ENCODE measurements around the gene IGSF3. TPM values are rescaled to one million over a fixed set of nuclear protein-coding genes. Genes with fewer than 3 reads are reported as not detected.

IGSF3 gene
- total RNA-seq, 1 donor from 2014 or later = 7.2 TPM

DNA sequence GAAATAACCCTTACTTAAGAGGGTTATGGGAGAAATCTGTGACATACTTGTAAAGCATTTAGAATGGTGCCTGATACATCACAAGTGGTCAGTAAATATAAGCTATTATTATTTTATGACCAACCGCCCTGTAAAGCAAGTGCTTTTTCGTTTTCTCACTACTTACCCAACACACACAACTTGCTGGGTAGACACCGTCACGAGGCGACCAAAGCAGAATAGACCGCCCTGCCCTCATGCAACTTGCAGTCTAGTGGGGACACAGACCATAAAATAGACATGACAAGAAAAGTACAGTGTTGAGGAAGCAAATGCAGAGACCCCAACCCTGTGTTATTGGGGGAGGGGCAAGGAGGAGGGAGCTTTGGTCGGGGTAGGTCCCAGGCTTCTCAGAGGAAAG, 744 bp upstream of the IGSF3 start:
- Mint-ChIP-seq H3K4me3 (peak overlapping the region; percentile 66), H3K4me1 (peaks cover 18% of the 10 kb centered on the region), H3K27me3 (peaks cover 41% of the 10 kb centered on the region), H3K9me3 (no peaks in the 10 kb centered on the region), H3K36me3 (ENCODE audit: low read depth) (no peaks in the 10 kb centered on the region), H3K27ac (no peak overlapping the region)
- DNase-seq (no peak), ATAC-seq (ENCODE audit: low read depth) (no peak)
- TF ChIP-seq, protein P1, sequence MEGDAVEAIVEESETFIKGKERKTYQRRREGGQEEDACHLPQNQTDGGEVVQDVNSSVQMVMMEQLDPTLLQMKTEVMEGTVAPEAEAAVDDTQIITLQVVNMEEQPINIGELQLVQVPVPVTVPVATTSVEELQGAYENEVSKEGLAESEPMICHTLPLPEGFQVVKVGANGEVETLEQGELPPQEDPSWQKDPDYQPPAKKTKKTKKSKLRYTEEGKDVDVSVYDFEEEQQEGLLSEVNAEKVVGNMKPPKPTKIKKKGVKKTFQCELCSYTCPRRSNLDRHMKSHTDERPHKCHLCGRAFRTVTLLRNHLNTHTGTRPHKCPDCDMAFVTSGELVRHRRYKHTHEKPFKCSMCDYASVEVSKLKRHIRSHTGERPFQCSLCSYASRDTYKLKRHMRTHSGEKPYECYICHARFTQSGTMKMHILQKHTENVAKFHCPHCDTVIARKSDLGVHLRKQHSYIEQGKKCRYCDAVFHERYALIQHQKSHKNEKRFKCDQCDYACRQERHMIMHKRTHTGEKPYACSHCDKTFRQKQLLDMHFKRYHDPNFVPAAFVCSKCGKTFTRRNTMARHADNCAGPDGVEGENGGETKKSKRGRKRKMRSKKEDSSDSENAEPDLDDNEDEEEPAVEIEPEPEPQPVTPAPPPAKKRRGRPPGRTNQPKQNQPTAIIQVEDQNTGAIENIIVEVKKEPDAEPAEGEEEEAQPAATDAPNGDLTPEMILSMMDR (IDR thresholded peaks at IDR 0.05) = no peak
- intact Hi-C loops (cut with micrococcal nuclease) = loop anchor here (5.0 kb wide), 1 partner anchor 389 kb away; no protein-coding TSS in a partner anchor
- ChIA-PET POLR2A (no interaction called here), CTCF (interaction anchor here (1.3 to 1.6 kb wide), 2 partner anchors 94 to 182 kb away, joined by 3 to 4 read pairs; no protein-coding TSS in a partner anchor)

DNA sequence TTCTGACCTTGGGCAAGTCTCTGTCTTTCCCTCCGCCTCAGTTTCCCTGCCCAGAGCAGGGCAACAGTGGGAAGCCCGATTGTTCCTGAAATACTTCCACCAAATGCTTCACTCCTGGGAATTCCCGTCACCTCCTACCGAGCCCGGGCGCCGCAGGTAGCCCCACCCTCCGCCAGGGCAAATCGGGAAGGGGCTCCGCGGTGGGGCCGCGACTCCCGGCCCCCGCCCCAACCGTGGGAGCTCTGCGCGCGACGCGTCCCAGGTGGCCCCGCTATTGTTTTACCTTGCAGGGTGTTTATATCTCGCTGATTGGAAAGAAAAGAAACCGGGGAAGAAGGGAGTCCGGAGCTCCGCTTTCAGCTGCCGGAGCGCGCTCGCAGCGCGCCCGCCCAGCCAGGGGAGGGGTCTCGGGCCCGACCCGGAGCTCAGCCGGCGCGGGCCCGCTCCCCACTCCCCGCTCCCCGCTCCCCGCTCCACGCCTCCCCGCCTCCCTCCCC, 407 bp downstream of the IGSF3 start:
- ChIA-PET POLR2A (no interaction called here), CTCF (interaction anchor here (1.3 kb wide), 1 partner anchor 93 kb away, joined by 4 read pairs; no protein-coding TSS in a partner anchor)
- Mint-ChIP-seq H3K4me1 (peaks cover 15% of the 10 kb centered on the region), H3K9me3 (no peaks in the 10 kb centered on the region), H3K4me3 (peak overlapping the region; percentile 83), H3K27me3 (peaks cover 39% of the 10 kb centered on the region), H3K36me3 (ENCODE audit: low read depth) (no peaks in the 10 kb centered on the region), H3K27ac (no peak overlapping the region)
- intact Hi-C loops (cut with micrococcal nuclease) = loop anchor here (5.0 kb wide), 1 partner anchor 390 kb away; no protein-coding TSS in a partner anchor
- DNase-seq (no peak), ATAC-seq (ENCODE audit: low read depth) (peak; percentile 5)
- TF ChIP-seq, protein P1 (IDR thresholded peaks at IDR 0.05) = no peak

DNA sequence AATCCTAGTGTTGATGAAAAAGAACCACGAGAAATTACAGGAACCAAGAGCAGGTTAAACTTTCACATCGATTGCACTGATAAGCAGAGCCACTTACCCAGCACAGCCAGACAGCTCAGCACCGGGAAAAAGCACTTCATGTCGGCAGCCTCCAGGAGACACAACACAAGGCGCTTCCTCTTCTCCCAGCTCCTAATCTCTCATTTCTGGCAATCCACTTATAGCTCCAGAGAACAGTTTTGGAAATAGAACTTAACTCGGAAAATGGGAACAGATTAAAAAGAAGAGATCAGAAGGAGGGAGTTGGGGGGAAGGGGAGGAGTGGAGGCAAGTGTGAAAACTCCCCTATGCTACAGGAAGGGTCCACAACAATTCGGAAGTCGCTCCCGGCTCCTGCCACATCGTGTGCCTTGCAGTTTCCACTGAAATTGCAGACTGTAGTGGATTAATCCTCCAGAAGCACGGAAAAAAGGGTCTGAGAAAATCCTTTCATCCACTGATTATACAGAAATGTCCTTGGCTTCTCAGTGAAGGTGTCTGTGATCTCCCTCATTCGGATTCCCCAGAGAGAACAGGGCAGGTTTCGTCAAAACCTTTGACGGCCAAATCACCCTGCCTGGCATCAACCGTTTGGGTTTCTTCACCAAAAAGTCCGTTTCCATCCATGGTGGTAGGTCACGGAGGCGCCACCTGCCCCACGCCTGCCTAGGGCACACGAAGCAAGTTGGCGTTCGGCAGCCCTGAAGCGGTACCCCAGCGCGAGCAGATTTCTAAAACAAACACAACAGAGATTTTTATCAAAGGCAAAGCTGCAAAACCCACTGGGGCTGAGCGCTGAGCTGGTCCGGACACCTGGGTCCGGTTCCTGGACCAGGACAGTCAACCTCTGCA, 1.1 kb downstream of the IGSF3 start:
- CTCF ChIA-PET = no interaction called here
- Mint-ChIP-seq H3K9me3 (no peaks in the 10 kb centered on the region), H3K4me3 (peak overlapping the region; percentile 83), H3K27me3 (peaks cover 39% of the 10 kb centered on the region), H3K27ac (no peak overlapping the region), H3K36me3 (ENCODE audit: low read depth) (no peaks in the 10 kb centered on the region), H3K4me1 (peaks cover 15% of the 10 kb centered on the region)
- DNase-seq = no peak
- intact Hi-C loops (cut with micrococcal nuclease) = loop anchor here (5.0 kb wide), 1 partner anchor 391 kb away; no protein-coding TSS in a partner anchor
- POLR2A ChIA-PET = no interaction called here
- TF ChIP-seq, protein P1 (IDR thresholded peaks at IDR 0.05) = no peak
- no peak for ATAC-seq (ENCODE audit: low read depth)

DNA sequence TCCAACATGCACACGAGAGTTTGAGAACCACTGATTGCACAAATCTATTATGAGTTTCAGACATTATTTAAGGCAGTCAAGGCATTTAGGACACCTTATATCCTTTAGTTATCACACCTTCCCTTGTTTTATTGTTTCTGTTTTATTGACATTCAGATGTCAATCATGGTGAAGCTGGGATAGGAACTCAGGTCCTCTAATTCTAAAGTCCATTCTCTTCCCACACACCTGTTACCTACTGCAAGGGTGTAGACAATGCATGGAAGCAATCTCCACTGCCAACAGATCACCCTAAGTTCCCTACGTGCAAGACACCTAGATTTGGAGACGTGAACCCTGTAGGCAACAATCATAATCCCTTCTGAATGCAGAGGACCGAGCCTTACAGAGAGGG, 2.6 kb downstream of the IGSF3 start:
- H3K4me3 Mint-ChIP-seq = no peak overlapping the region
- H3K4me1 Mint-ChIP-seq = peaks cover 15% of the 10 kb centered on the region
- no peaks in the 10 kb centered on the region for H3K36me3 Mint-ChIP-seq (ENCODE audit: low read depth)
- intact Hi-C loops (cut with micrococcal nuclease) = loop anchor here (5.0 kb wide), 1 partner anchor 392 kb away; no protein-coding TSS in a partner anchor
- POLR2A ChIA-PET = no interaction called here
- H3K9me3 Mint-ChIP-seq = no peaks in the 10 kb centered on the region
- ATAC-seq (ENCODE audit: low read depth) (no peak), DNase-seq (no peak)
- peaks cover 36% of the 10 kb centered on the region for H3K27me3 Mint-ChIP-seq
- CTCF ChIA-PET = no interaction called here
- TF ChIP-seq, protein P1 (IDR thresholded peaks at IDR 0.05) = no peak
- H3K27ac Mint-ChIP-seq = no peak overlapping the region

DNA sequence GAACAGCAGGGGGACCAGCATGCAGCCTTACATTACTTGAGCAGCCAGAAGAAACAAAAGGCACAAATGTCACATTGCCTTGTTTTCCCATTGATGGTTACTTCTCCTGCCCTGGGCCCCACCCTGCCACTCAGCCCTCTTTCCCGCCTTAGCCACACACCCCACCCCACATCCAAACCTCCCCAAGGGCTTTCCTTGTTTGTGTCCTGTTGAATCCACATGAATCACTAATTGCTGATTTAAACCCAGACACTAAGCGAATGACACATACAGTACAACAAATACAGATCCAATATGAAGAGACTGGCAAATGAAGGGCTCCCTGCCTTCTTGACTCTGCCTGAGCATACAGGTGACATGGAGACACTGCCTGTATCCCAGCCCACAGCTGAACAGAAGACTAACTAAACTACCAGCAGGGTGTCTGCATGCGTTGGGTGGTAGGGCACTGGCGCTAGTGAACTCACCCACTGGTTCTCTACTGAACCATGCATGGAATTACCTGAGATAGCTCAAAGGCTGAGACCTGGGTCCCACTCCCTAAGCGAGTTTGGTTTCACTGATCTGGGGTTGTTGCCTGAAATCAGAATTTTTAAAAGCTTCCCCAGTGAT, 3.1 kb downstream of the IGSF3 start:
- no peak overlapping the region for H3K27ac Mint-ChIP-seq
- H3K36me3 Mint-ChIP-seq (ENCODE audit: low read depth) = no peaks in the 10 kb centered on the region
- TF ChIP-seq, protein P1 (IDR thresholded peaks at IDR 0.05) = no peak
- peaks cover 36% of the 10 kb centered on the region for H3K27me3 Mint-ChIP-seq
- ChIA-PET CTCF (no interaction called here), POLR2A (no interaction called here)
- H3K4me3 Mint-ChIP-seq = no peak overlapping the region
- peaks cover 15% of the 10 kb centered on the region for H3K4me1 Mint-ChIP-seq
- intact Hi-C loops (cut with micrococcal nuclease) = no loop called here
- no peaks in the 10 kb centered on the region for H3K9me3 Mint-ChIP-seq
- DNase-seq (no peak), ATAC-seq (ENCODE audit: low read depth) (no peak)

Measured in activated B cell treated with CpG ODN at 0.5 μM for 24 hours (primary cell).